GF-D8 (cell line): Measurements from ENCODE around the gene CUL3.
"Not testable (repeated sequence)": the region's sequence is repeated elsewhere in the genome, so short reads cannot be mapped to it uniquely, and the experiment has no call there.

Experiments used
- DNase-seq: peaks from one replicate; lab custom pipeline; 2025; lab: John Stamatoyannopoulos, UW

Gene CUL3

DNA sequence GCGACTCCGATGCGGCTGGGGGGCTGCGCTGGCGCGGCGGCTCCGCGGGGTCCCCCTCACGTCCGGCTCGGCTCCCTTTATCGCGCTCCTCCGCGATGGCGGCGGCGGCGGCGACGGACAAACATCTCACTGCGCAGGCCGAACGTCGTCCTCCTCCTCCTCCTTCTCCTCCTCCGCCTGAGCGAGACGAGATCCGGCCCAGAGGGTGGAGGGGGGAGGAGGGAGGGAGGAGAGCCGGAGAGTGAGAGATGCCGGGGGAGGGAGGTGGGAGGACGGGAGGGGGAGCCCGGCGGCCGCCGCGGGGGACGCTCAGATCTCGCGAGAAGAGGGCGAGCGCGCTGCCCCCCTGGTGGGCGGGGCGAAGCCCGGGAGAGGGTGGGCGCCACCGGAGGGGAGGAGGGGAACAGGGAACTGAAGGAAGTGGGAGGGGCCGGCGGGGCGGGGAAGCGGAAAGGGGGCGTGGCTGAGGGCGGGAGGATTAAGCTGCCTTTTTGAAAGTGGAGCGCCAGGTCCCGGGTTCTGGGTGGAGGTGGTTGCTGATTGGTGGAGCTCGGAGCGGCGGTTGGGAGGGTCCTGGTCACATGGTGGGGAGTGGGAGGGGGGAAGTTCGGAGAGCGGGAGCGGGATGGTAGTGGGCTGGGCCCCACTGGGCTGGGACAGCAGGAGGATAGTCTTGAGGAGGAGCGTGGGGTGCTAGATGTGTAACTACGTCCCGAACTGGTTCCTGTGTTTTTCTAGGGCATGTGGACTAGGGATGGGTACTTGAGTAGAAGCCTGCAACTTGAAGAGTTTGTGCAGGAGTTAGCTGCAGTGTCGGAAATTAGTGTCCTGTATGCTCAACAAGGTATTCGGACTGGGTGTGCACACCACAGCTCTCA, at the start of gene CUL3:
TSS of gene CUL3 (minus strand) at position 153 of the 878 bp plus-strand sequence. CDS start 354 bp downstream, outside the sequence.
- DNase-seq = peak; percentile 95

- no peak for DNase-seq
These were observed 45.7 kb upstream of the CUL3 start for GRCh38 chr2:224630659-224631550.

DNA sequence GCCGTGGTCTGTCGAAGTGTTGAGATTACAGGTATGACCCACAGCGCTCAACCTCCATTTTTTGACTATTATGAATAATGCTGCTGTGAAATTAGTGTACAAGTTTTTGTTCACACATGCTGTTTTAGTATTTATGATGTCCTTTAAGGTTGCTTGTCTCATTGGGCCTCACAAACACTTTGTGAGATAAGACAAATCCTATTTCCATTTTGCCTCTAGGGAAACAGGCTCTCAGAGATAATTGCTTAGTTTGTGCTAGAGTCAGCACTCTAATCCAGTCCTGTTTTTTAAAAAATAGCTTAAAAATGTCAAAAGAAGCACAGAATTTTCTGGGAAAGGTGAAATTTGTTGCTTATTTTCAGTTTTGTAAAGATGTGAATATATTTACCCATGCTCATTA, 43.3 kb upstream of the CUL3 start:
- no peak for DNase-seq

DNA sequence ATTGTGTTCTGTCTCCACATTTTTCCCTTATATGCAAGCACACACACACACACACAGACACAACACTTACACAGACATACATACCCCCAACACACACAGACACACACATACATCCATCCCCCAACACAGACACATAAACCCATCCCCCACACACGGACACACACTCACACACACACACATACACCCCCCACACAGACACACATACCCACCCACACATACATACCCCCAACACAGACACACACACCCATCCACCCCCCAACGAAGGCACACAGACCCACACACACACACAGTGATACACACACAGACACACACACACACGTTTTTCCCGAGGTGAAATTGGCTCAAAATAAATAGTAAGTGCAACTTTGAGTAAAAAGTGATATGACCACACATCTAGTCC, 41.6 kb upstream of the CUL3 start:
- DNase-seq = no peak

DNA sequence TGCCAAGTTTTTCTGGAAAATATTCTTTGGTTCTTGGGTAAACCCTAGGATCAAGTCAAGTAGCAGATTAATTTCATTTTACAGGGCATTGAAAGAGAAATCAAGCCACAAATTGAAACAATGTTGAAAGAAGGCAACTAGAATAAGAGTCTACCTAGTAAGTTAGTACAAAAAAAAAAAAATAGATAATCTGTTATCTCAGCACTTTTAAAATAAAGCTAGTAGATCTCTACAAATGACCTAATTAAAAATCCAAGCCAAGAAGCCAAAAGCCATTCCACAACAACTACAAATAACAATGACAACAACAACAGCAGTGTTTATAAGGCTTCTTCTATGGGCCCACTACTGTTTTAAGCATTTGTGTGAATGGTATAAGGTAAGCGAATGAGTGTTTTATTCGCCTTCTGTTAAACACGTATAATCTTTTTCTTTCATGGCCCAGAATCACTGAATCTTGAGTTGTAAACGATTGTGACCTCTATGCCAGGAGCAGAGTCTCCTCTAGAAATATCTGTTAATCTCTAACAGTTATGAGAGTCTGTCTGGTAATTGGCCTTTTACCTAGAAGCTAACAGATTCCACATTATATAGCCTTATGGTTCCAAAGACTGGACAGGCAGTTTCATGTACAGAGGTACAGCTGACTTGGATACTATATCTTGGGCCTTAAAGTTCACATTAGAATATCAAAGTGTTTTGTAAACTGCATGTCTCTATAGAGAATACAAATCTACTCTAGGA, 28.6 kb upstream of the CUL3 start:
- DNase-seq = no peak

DNA sequence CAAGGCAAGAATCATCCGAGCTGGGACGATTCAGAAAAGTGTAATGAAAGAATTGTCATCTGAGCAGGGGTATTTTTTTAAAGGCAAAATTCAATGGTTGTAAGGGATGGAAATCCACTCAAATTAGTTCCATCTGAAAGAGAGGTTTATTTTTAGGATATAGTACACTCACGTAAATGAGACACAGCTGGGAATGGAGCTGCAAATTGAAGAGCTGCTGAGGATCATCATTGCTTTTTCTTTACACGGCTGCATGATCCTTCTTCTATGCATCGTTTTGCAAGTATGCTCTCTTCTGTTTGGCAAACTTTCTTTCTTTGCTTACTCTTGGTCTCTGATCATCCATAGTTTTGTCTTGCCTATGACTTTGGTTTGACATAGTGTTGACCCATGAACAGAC, 27.4 kb upstream of the CUL3 start:
- DNase-seq = no peak

- no peak for DNase-seq
These were observed 26.8 kb upstream of the CUL3 start for GRCh38 chr2:224611938-224612337.

DNA sequence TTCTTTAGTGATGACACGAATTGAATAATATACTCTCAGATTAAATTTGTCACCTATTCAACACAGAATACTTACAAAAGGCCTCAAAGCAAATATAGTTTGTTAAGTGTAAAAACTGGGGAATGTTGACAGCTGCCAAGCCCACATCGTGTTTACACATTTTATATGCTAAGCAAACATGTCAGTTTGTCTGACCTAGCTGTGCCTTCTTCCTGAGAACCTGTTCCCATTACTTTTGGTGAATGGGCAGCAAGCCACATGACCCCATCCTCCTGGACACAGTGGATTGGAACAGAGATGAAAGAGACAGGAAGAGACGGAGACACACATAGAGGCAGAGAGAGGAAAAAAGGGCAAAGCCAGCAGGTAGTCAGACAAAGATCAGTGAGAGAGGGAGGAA, 22.9 kb upstream of the CUL3 start:
- DNase-seq = no peak

- not testable (repeated sequence) for DNase-seq
These were observed 18.8 kb upstream of the CUL3 start for GRCh38 chr2:224603746-224604500.

DNA sequence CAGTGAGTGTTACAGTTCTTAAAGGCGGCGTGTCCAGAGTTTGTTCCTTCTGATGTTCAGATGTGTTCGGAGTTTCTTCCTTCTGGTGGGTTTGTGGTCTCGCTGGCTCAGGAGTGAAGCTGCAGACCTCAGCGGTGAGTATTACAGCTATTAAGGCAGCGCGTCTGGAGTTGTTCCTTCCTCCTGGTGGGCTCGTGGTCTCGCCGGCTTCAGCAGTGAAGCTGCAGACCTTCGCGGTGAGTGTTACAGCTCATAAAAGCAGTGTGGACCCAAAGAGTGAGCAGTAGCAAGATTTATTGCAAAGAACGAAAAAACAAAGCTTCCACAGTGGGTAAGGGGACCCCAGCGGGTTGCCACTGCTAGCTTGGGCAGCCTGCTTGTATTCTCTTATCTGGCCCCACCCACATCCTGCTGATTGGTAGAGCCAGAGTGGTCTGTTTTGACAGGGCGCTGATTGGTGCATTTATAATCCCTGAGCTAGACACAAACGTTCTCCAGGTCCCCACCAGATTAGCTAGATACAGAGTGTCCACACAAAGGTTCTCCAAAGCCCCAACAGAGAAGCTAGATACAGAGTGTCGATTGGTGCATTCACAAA, 17.7 kb upstream of the CUL3 start:
- DNase-seq = not testable (repeated sequence)

DNA sequence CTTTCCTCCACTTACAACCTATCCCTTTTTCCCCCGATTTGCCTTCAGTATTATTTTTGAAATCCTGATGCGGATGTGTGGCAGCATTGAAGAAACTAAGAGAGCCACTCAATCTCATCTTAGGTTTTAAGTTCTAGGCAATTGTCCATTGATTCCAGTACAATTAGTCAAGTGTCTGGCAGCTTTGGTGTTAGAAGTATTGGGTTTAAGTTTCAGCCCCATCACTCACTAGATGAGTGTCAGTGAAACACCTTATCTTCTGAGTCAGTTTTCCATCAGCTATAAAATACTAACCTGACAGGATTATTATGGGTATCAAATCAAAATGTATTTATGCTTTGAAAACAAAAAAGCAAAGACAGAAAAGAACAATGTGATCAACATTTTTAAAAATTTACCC, 16.8 kb upstream of the CUL3 start:
- DNase-seq = no peak

GRCh38 chr2:224598678-224599077, 13.5 kb upstream of the CUL3 start:
- DNase-seq = no peak

DNA sequence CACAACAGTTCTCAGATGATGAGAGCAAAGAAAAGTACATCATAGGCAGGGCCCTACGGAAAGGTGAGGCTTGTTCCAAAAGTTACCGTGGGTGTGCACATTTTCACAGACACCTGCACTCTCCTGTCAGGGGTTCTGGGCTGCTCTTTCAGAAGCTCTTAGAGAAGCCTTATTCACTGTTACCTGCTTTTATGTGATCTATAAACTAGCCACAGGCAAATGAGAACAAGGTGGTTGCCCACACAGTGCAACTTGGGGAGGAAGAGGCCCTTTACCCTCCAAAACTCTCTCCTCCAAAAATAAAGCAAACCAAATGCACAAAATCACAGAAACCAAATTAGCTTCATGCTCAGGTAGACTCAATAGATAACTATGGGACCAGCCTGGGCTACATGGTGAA, 11.1 kb upstream of the CUL3 start:
- DNase-seq = no peak

- no peak for DNase-seq
These were observed 10.4 kb upstream of the CUL3 start for GRCh38 chr2:224595518-224595917.

DNA sequence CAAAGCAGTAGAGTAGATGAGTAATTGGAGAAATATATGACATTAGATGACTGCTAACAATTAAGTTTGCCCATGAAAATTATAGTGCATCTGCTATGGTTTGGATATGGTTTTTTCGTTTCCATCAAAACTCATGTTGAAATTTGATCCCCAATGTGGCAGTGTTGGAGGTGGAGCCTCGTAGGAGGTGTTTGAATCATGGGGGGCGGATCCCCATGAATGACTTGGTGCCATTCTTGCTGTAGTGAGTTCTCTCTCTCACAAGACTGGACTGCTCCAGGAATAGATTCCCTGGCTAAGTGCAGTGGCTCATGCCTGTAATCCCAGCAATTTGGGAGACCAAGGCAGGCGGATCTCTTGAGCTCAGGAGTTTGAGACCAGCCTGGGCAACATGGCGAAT, 9.7 kb upstream of the CUL3 start:
- no peak for DNase-seq

DNA sequence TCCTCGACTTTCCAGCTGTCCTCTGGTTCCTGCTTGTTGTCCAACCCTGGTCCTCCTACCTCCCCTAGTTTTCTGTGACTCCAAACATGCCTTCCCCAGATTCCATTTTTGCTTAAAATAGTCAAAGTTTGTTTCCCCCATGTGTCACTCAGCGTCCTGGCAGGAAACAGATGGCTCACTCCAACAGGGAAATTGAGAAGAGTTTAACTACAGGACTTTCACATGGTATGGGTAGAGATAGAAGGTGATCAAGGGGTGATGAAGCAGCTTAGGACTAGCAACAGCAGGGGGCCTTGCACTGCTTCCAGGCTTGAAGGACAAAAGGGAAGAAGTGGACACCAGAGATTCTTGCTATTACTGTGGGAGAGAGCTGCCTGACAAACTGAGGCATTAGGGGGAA, 6.1 kb upstream of the CUL3 start:
- no peak for DNase-seq

DNA sequence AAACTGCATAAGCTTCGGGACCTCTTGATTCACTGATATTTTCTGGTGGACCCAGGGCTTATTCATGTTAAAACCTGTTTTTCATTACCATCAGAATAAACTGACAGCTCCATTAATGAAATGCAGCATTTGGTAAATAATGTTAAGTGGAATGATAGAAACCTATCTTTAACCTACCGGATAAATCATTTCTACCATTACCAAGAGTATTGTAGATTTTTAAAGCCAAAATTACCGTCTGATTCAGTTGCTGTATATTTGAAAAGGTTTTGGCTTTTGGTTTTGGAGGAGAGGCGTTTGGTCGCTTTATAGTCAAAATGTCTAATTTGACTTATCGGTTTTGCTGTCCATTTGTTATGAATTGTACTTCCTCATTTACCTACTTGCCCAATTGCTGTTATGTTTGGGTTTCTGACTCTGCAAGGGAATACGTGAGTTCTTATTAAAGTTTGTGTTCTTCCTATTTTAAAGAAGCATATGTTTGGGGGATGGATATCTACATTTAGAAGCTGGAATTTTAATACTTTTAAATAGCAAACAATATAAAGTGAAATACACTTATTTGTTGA, 1.0 kb upstream of the CUL3 start:
- DNase-seq = peak; percentile 51

DNA sequence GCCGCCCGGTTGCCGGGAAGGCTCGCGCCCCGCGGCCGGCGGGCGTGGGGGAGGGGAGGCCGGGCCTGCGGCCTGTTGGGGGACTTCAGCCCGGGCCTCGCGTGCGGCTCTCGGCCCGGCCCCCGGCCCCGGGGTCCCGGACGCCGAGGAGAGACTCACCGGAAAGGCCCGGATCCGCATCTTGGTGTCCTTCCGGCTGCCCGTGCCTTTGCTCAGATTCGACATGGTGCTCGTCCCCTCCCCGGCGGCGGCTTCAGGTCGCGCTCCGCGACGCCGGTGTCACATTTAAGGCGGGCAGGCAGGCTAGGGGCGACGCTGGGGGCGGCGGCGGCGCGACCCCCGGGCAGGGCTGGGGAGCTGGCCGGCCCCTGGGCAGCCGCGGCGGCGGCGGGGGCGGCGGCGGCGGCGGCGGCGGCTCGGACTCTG, 365 bp downstream of the CUL3 start:
- no peak for DNase-seq

DNA sequence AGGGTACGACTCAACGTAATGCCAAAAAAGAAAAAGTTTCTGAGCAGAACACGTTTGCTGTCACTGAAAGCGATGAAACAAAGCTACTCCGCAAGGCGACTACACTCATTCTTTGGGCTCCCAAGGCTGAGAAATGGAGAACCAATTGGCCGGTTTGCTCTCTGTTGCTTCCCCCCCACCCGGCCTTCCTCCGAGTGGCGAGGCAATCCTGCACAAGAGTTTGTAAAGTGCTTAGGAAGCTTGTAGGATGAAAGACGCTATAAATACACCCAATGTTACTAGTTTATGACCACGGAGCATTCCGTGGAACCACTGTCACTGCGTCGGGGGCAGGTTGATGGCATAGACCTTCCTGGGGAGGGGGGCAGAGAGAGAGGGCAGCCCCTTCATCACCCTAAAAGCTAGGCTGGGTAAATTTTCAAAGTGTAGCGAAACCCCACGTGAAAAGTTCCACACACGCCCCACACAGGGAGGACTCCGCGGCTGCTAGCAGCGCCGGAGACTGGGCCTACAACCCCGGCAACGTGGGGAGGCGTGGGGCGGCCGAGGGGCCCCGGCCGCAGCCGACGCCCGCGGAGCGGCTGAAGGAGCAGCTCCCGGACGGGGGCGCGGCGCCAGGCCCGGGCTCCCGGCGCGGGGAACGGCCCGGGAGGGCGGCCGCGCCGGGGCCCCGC, 915 bp downstream of the CUL3 start:
- DNase-seq = peak; percentile 16

DNA sequence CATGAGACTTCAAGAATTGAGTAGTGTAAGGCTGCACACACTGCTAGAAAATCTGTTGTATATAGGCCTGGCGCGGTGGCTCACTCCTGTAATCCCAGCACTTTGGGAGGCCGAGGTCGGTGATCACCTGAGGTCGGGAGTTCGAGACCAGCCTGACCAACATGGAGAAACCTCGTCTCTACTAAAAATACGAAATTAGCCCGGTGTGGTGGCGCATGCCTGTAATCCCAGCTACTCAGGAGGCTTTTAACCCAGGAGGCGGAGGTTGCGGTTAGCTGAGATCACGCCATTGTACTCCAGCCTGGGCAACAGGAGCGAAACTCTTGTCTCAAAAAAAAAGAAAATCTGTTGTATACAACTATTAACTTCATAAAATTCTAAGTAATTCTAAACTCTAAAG, 2.1 kb downstream of the CUL3 start:
- DNase-seq = not testable (repeated sequence)
